GM18519 (cell line): Measurements from ENCODE around the gene MOB3B.
A peak's percentile ranks its signal among the peaks of the same experiment; 100 is the strongest.

ENCODE experiments used
- ATAC-seq: cut with Tn5 transposase; IDR thresholded peaks from one replicate; pipeline ENCODE4 v1.9.1; 2021; ENCODE audit warnings: mild to moderate bottlenecking, moderate library complexity; ENCODE audit not compliant: unreplicated experiment, low FRiP score

The MOB3B gene

DNA sequence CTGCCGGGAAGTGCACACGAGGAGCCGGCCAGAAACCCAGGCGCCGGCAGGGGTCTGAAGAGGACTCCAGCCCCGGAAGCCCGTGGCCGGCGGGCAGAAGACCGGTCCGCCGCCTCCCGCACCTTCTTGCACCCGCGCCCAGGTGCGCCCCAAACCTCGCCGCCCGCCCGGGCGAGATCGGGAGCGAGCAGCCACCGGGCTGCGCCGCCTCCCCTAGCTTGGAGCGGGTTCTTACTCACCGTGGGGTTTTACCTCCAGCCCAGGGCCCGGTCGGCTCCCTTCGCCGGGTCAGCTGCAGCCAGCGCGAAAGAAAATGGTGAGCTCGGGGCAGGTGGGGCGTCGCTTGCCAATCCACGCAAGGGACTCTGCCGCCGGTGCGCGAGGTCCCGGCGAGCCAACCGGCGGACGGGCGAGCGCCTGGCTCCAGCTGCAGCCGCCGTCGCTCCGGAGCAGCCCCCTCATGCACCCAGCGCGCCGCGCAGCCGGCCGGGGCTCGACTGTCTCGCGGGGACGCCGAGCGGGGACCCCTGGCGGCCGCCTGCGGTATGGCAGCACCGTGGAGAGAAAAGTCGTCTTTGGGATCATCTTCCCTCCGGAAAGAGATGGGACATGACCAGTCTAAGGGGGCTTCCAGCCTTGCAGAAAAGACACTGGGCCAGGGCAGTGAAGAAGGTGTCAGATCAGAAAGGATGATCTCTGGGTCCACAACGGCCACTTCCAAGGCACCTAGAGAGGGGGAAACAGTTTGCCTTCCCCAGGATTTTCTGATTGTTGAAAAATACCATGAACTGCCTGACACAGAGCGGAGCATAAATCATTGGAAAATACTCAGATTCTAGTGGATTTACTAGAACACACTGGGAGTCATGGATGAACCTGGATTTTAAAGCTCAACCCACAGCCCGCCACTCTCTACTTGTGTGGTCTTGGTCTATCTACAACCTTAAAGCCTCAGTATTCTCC, at the start of gene MOB3B:
TSS of gene MOB3B (minus strand) at position 499 of the 963 bp plus-strand sequence. CDS start 74,264 bp downstream, outside the sequence.
- ATAC-seq = peak; percentile 76

DNA sequence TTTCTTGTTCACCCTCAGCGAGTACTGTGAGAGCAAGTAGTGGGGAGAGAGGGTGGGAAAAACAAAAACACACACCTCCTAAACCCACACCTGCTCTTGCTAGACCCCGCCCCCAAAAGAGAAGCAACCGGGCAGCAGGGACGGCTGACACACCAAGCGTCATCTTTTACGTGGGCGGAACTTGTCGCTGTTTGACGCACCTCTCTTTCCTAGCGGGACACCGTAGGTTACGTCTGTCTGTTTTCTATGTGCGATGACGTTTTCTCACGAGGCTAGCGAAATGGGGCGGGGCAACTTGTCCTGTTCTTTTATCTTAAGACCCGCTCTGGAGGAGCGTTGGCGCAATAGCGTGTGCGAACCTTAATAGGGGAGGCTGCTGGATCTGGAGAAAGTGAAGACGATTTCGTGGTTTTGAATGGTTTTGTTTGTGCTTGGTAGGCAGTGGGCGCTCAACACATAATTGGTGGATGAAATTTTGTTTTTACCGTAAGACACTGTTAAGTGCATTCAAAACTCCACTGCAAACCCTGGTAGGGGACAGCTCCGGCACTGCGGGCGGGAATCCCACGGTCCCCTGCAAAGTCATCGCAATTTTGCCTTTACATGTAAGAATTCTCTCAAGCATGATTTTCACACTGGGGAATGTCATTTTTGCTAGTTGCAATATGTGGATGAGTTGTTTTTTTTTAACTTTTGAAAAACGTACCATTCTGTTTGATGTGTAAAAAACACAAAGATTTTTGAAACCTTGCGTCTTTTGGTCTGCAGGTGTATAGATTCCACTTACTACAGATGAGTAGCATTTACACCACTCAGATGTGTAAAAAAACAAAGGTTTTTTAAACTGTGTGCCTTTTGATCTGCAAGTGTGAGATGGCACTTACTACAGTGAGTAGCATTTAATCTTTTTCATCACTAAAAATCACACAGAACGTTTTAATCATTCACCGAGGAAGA, 44.3 kb upstream of the MOB3B start:
- ATAC-seq = peak; percentile 63

DNA sequence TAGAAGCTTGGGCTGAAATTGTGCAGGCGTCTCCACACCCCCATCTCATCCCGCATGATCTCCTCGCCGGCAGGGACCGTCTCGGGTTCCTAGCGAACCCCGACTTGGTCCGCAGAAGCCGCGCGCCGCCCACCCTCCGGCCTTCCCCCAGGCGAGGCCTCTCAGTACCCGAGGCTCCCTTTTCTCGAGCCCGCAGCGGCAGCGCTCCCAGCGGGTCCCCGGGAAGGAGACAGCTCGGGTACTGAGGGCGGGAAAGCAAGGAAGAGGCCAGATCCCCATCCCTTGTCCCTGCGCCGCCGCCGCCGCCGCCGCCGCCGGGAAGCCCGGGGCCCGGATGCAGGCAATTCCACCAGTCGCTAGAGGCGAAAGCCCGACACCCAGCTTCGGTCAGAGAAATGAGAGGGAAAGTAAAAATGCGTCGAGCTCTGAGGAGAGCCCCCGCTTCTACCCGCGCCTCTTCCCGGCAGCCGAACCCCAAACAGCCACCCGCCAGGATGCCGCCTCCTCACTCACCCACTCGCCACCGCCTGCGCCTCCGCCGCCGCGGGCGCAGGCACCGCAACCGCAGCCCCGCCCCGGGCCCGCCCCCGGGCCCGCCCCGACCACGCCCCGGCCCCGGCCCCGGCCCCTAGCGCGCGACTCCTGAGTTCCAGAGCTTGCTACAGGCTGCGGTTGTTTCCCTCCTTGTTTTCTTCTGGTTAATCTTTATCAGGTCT, 43.5 kb upstream of the MOB3B start, which contains the start of gene C9orf72:
TSS of gene C9orf72 (minus strand) at position 564 of the 716 bp plus-strand sequence. CDS start 6,361 bp downstream, outside the sequence.
- ATAC-seq = peak; percentile 35

DNA sequence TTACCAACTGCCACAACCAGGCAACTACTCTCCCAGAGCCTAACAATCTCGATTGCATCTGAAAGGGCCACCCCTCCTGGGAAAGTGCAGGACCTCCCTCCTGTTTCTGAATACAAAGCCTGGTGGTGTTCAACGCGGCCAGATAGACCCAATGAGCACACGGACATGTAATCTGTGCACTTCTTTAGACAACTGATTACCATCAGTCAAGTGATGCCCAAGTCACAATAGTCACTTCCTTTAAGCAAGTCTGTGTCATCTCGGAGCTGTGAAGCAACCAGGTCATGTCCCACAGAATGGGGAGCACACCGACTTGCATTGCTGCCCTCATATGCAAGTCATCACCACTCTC, 42.9 kb upstream of the MOB3B start:
- ATAC-seq = peak; percentile 55

DNA sequence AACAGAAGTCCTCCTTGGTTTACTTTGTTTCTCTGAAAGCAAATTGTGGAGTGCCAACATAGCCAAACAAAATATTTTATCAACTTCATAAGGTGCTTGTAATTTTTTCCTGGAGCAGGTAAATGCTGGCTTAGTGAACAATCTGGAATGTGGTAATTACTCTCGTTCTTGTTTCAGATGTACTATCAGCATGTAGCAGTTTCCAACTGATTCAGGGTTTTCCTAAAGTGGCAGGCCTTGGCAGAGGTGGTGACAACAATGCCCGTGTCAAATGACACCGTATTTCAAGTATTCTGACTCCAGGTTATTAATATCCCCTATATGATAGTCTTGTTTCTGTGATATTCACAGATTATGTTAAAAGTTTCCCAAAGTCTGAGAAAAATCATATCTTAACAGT, 42.4 kb upstream of the MOB3B start:
- ATAC-seq = no peak

DNA sequence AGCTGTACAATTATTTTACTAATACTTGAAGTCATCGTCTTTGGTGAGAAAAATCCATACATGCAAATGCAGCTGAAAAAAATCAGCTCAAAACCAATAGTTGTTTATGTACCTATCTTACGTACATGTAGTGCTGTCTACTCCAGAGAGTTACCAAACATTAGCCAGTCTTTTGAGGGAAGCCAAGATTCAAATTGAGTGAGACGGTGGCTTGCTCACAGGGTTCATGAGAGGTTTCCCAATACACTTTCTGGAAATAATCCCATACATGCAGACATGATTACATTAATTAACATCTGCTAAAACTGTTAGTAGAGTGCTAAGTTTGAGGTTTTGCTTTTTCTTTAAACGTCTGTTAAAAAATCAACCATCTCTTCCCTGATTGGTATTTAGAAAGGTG, 41.4 kb upstream of the MOB3B start:
- ATAC-seq = no peak

DNA sequence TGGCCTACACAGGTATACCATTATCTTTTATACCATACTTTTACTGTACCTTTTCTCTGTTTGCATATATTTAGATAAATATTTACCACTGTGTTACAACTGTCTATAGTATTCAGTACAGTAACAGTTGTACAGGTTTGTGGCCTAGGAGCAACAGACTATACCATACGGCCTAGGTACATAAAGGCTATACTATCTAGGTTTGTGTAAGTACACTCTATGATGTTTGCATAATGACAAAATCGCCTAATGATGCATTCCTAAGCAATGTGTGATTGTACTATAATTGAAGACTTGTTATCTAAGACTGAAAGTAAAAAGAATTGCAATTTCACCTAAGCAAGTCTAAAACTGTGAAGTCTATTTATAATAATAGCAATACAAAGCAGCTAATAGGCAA, 39.8 kb upstream of the MOB3B start:
- no peak for ATAC-seq

DNA sequence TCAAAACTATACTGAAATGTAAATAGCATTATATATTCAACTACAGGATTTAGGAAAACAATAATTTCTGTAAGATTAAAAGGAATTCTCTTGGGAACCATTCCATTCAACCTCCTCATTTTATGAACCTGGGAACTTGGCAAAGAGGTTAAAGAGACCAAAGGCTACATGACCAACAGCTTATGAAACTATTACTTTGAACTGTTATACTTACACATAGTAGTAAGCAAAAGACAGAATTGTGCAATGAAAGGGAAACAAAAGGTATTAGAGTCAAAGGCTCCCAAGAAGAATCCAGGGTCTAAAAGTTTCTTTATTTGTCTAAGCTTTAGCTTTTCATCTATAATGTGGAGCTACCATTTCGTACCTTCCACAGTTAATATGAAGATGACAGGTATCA, 36.5 kb upstream of the MOB3B start:
- ATAC-seq = no peak

DNA sequence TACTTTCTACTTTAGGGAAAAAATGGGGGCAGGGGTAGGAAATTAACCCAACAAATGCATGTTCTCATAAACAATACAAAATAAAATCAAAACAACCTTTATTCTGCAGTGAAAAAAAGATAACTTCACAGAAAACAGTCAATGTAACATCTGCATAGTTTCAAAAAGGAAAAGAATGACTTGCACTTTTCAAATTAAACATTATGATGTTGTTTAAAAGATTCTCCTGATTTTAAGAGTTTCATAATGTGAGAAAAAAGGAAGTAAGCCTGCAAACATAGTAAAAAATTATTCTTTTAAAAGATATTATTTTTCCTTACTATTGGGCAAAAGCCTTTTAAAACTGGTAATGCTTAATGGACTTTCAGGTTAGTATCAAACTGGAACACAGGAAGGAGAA, 36.1 kb upstream of the MOB3B start:
- ATAC-seq = no peak

DNA sequence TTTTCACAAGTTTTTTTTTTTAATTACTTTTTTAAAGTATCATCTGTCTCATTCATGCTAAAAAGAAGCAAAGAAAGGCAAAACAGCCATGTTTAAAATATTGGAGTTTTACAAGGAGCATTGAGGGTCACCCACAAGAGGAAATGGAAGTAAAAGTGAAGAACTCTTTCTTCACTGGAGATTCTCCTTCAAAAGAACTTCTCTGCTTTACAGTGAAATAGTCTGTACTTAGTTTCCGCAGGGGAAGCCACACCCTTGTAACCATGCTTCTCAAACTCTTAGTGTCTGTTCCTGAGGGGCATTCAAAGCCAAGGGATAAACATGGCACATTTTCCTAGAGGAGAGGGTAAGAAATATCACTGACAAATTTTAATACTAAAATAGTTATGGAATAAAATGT, 35.1 kb upstream of the MOB3B start:
- ATAC-seq = no peak

DNA sequence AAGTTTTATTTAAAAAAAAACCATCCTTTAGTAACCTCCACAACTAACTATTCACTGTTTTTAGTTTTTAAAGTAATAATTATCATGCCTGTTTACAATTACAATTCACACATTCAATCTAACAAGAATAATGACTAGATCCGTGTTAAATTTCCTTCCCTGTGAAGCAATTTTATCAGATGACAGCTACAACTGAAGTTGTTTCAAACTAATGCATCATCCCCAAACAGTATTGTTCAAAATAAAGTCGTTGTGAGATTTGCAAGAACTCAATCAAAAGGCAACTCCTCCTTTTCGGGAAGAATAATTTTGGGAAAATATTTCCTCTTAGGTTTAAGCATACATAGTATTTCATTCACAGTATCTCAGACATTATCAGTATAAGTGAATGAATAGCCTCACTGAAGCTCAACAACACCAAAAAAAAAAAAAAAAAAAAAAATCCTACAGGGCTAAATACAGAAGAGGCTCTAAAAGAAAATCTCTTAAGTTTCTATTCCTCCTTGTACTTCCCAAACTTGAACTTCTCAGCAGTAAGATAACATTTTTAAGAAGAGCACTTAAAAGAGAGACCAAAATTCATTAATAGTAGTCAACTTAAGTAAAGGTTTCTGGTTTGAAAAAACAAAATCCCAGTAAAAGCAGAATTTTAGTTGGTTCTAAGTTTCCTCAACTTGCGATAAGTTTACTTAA, 34.3 kb upstream of the MOB3B start:
- no peak for ATAC-seq

DNA sequence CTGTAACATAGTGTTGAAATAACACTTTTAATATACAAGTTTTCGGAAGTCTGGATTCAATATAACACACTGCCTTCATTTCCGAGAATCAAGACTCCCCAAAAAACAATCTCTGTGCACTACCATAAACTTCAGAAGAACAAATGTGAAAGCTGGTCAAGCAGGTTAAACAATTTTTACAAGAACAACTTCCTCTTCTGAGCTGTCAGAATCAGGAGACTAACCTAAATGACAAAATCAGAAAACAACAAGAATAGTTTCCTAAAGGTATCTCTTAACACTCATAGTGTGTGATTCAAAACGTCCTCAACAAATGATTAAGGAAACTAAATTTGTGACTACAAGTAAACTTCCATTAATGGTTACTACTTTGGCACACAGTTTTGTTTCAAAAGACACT, 32.1 kb upstream of the MOB3B start:
- peak; percentile 66 for ATAC-seq

DNA sequence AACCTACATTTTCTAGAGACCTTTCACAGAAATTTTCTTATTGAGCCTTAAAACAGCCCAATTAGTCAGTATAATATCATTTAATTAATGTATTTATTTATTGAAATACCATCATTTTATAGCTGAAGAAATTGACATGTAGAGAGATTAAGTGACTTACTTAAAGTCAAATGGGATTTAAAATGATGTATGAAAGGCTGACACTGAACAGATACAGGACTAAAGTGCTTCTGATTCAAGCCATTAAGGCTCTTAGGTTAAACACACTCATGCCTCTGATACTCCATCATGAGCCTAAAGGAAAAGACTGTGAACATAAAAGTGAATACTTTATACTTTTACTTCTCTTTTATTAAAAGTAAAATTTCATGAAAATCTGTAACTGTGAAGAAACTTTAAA, 30.8 kb upstream of the MOB3B start:
- ATAC-seq = no peak

DNA sequence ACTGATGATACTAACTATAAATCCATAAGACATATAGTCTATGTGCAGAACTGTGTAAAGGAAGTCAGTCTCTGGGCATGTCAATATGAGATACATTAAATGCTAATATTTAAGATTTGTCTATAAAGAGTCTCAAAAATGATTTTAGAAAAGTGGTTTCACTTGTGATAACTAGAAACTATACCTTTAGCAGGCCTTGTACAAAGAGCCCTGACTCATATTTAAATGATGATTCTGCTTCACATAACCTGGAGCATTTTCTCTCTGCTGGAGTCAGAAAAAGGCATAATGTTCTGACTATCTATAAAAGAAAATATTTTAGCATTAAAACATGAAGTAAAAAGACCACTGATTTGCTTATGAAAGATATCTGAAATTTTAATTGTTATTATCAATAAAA, 28.7 kb upstream of the MOB3B start:
- ATAC-seq = no peak

DNA sequence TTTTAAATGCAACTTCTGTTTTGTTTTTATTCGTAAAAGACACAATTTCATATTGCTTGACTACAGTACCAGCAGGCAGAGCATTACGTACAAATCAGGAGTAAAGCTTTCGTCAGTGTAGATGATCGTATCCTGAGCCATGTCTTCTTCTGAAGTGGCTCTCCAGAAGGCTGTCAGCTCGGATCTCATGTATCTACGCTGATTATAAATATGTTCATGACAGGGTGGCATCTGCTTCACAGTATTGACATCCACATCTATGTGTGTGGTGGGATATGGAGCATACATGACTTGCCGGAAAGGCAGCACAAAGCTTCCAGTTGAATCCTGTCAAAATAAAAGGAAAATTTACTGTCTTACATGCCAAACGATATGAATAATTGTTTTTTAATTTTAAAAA, 26.9 kb upstream of the MOB3B start:
- ATAC-seq = no peak

DNA sequence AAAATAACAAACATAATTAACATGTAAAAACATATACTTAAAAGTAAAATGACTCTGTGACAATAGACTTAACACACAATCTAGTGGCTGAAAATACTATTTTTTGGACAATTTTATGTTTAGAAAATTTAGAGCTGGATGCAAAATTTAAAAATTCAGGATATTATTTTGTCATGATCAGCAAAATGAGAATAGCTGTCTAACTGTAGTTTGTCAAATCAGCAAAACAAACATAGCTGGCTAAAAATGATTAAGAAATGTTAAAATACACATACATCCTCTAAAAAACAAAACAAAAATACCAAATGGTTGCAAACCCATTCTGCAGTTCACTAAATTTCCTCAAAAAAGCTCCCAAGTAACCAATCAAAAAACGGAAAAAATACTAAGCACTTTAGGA, 25.1 kb upstream of the MOB3B start:
- ATAC-seq = no peak

DNA sequence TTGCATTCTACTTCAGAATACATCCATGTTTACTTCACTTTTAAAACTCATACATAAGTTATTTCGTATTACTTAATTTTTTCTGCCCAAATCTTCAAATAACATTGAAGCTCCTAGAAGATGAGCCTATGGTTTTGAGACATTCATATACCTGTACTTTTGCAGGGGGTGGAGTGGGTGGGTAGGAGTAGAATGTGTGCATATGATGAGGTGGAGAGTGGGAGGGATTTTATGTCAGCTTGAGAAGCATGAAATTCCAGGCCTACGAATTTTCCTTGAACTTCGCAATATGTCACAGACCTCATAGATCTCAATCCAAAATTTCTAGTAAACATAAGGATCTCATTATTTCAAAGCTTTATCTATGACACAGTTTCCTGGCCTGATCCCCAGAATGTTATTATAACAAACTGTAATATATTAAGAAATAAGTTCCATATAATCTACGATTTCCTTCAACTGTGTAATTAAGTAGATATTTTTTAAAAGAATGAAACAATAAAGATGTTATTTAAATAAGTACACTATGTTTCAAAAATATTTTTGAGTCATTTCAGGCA, 19.7 kb upstream of the MOB3B start:
- no peak for ATAC-seq

DNA sequence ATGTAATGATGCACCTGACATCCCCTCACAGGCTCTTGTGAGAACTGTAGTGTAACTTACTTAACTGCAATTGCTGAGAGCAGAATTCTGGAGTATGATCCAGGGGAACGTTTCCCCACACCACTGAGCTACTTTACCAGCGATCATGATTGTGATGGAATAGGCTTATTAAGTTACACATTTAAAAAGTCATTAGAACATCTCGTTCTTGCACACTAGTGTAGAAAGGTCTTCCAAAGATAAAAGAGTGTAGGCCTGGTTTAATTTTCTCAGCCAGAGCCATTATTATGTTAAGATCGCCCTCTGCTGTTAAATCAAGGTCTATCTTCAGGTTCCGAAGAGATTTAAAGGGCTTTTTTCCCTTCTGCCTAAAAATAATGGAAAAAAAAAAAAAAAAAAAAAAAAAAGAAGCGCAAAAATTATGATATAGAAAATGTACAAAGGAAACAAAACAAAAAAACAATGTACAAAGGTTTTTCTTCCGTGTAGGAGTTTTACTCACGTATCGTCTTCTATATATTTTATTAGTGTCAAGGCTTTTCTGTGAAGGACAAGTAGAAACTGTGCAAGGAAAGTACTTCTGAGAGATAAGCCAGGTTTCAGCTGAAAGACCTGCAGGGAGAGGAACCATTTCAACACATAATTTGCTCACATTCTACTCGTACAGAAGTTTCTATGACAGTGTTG, 18.6 kb upstream of the MOB3B start:
- no peak for ATAC-seq

DNA sequence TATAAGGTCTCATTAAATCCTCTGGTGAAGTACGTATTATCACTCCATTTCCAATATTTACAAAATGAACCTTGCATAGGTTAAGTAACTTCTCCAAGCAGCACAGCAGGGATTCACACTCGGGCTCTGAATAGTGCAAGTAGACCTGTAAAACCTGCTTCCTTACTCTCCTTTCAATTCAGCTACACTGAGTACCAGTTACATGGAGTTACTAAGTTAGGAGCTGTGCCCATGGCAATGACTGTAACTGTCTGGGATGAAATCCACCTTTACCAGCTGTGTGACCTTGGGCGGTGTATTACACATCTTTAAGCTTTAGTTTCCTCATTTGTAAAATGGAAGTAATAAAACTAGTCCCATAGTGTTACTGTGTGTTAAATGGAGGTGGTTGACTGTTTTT, 15.9 kb upstream of the MOB3B start:
- no peak for ATAC-seq
